ENCODE measurements around the gene EPHA3.

The EPHA3 gene

DNA sequence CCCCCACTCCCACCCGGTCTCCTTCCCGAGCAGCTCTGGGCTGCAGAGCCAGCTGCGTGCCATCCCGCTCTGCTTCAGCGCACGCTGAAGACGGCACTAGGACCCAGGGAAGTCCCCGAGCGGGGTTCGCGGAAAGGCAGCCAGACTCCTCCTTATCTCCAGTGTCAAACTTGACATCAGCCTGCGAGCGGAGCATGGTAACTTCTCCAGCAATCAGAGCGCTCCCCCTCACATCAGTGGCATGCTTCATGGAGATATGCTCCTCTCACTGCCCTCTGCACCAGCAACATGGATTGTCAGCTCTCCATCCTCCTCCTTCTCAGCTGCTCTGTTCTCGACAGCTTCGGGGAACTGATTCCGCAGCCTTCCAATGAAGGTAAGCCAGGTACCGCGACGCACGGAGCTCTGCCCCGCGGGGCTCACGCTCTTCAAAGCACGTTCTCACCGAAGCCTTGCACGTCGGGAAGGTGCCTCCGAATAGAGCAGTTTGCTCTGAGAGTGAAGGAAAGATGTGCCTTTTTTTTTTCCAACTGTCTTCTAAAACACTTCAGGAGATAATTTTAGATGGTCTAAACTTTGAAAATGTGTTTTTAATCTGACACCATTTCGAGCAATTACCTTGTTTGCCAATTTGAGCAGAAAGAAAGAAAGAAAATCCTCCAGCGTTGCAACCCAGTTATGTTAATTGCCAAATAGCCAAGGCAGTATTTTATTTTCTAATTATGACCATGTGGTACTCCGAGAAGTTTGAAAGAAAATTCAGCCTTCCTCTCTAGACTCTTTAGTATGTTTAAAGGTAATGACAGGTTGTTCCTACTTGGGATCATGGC is at the start of gene EPHA3:
Gene EPHA3, plus strand, starts transcription at position 161 of the 830 bp plus-strand sequence. Its CDS starts 128 bp downstream, at position 289.
- DNase-seq (ENCODE audit: low read depth in 1 of 2, low spot score in 1 of 2): no peak

DNA sequence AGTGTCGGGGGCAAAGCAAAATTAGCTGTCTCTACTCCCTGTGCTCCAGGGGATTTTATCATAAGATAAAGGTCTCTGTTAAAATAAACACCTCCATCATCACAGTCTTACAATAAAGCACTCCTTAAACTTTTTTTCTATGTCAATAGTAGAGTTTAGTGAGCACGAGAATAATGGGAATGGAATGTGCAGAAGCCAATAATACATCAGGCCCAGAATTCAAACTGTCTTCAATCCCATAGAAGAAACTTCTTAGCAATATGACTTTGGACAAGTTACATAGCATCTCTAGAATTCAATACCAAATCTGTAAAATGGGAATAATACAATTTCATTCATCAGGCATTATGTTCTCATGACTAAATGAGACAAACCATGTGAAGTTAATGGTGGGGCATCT is 49.0 kb upstream of the EPHA3 start:
- no peak for DNase-seq (ENCODE audit: low read depth in 1 of 2, low spot score in 1 of 2)

DNA sequence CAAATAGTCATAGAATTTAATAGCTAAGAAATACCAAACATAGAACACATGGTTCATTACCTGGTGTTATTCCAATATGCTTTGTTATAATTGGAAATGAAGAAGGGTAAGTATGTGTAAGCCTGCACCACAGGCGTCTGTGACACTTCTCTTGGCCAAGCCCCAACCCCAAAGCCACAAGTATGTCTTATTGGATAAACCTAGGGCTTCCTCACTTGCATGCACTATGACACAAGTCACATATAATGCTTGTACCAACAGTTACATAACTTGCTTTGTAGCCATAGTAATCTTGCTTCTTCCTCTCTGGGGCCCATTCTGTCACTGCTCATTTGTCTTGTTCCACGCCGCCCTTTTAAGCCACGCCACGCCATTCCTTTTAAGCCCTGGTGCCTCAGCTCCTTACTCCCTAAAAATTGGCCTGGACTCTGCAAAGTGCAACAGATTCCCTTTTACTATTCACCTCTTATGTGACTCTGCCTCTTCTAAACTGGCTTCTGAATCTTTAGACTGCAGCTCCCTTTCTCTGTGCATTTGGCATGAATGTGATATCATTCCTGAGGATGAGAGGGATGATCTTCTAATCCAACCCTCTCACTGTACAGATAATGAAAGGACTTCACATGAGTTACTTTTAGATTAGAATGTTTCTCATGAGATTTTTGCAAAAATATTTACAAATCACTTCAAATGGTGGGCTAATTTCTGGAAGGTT is 48.1 kb upstream of the EPHA3 start:
- no peak for DNase-seq (ENCODE audit: low read depth in 1 of 2, low spot score in 1 of 2)

DNA sequence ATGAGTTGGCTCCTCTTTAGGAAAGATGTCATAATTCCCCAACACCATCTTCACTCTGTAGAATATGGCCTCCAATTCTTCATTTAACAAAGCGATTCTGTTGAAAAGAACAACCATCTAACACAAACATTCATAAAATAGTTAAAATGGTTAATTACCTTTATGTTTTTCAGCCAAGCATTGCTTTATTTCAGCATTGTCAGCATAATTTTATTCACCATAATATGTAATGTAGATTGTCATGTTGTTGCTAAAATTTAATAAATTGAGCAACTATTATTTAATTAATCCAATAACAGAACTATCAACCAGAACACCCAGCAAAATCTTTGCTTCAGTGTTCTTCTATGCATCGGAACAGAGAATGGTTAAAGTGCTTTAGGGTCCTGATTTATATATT is 46.2 kb upstream of the EPHA3 start:
- no peak for DNase-seq (ENCODE audit: low read depth in 1 of 2, low spot score in 1 of 2)

DNA sequence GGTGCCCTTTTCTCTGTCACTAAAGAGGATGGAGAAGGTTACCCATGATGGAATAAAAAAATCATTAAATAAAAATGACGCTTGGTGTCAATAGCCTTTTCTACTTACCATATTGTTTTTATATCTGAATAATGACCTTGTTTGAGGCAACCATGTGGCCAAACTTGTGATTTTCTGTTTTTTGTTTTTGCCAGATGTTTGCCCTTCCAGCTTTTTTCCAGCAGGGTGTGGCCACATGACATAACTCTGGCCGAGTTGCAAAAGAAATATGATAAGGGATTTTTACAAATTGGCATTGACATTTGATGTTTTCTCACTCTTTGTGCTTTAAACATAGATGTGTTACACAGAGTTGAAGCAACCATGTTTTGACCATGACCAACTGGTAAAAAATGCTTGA is 39.7 kb upstream of the EPHA3 start:
- DNase-seq (ENCODE audit: low read depth in 1 of 2, low spot score in 1 of 2): no peak

DNA sequence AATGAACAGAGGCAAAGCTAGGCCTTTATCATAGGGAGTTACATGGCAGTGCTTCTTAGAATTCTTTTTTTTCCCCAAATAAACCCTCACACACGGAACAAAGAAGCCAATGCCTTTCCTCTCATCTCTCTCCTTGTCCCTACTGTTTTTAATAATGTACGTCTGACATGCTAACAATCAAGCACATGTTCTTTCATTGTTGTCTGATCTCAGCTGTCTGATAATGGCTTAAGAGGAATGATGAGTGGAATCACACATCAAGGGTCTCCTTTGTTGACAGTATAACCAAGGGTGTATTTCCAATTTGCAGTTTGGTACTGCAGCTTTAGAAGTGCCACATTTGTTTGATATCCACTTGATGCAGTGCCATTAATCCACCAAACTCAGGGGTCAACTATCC is 34.8 kb upstream of the EPHA3 start:
- DNase-seq (ENCODE audit: low read depth in 1 of 2, low spot score in 1 of 2): no peak

DNA sequence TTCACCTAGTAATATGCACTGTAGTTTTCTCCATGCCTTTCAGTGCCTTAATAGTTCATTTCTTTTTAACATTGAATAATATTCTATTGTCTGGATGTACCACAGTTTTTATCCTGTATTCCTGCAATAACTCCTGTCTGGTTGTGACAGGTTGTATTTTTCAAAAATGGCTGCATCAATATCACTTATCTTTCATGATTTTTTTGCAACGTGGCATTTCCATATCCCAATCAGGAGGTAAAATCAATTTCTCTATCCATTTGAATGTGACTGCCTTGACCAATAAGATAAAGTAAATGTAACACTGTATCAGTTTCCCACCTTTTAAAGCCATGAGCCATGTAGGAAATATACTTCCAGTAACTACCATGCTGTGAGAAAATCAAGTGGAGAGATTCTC is 27.5 kb upstream of the EPHA3 start:
- DNase-seq (ENCODE audit: low read depth in 1 of 2, low spot score in 1 of 2): no peak

DNA sequence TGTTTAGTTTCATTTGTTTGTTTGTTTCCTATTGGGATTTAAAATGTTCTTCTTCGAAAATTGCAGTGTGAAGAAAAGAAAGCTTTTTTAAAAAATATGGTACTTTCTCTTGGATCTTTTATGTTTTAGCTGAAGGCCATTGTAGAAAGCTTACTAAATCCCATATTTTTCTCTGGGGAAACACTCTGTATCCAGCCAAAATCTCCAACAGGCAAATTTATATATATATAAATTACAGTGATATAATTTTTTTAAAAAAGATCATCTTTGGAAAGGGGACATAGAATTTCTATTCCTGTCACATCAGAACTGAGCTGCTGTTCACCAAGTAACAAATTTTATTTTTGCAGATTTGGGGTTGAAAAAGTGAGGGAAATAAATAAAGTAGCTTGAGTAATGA is 19.6 kb upstream of the EPHA3 start:
- no peak for DNase-seq (ENCODE audit: low read depth in 1 of 2, low spot score in 1 of 2)

DNA sequence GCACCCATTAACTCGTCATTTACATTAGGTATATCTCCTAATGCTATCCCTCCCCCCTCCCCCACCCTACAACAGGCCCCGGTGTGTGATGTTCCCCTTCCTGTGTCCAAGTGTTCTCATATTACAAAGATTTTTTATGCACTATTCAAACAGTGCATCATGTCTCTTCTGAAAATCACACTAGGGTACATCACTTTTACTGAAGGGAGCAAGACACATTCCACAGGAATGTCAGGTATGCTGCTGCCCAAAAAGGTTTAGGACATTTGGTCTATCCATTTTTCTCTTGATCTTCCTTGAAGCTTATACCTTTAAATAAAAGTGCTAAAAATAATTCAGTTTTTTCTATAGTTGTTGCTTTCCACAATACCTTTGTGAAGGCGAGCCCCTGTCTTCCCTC is 9.2 kb upstream of the EPHA3 start:
- DNase-seq (ENCODE audit: low read depth in 1 of 2, low spot score in 1 of 2): no peak

DNA sequence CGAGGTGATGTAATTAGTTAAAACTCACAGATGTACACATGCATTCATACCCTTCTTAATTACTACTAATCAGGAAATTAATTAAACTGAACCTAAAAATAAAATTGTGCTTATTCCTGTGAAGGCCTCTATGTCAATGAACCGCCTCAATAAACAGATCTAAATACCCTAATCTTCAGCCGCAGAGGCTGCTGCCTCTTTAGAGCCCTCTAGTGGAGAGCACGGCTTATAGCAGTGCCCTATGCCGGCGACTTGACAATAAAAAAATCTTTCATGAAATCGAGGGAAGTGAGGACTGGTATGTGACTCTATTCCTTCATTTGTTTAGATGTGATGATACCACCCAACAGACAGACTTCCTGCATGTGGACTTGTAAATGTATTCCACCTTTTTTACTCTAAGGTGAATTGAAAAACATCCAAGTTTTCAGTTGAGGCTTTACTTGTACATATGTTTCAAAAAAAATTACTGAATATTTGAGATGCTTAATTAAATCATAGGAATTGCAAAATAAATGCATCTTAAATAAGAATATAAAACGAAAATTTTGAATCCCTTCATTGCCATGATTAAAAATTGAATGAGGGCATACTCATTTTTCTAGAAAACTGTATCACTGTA is 8.3 kb upstream of the EPHA3 start:
- DNase-seq (ENCODE audit: low read depth in 1 of 2, low spot score in 1 of 2): no peak

DNA sequence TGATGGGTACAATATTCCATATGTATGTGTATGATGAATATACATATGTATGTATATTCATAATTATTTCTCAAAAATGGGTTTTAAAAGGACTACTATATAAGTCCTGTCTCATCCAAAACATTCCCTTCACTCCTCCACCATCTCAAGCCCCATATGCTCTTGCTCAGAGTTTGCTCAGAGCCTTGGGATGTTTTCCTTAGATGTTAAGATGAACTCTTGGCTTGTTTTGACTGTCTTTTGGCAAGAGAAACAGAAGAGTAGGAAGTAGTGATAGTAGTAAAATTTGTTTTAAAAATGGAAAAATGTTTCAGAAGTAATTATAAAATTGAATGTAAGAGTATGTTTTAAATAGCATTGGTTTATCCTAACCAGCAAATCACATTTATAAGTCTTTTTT is 6.2 kb upstream of the EPHA3 start:
- no peak for DNase-seq (ENCODE audit: low read depth in 1 of 2, low spot score in 1 of 2)

DNA sequence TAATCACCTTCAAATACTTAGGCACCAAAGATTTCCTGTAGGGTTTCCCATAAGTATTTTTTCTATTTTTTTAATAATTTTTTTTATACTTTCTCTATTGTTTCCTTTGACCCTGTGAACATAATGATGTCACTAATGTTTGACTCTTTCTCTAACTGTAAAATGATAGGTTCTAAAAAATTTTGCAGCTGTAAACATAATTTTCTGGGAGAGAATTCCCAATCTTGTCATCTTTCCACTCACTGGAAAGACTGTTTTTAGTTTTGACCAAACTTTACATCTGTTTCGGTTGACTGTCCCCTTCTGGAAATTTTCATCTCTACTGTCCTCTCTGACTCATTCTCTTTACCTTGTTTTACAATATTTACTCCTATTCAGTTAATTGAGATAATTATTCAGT is 5.5 kb upstream of the EPHA3 start:
- DNase-seq (ENCODE audit: low read depth in 1 of 2, low spot score in 1 of 2): no peak

DNA sequence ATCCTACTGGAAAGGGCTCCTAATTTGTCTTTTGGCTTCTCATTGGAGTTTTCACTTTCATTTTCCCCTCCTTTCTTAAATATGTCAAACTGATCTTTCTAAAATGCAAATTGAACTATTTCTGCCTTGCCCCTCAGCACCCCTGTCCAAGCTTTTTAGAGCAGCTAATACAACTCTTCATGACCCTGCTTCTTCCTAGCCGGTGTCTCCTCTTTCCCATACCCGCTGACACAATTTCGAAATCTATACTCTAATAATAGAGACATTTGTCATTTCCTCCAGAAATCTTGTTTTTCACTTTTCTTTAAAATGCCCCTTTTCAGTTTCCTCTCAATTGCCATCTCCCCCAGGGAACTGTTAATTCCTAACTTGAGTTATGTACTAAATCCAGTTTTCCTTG is 2.9 kb upstream of the EPHA3 start:
- no peak for DNase-seq (ENCODE audit: low read depth in 1 of 2, low spot score in 1 of 2)

DNA sequence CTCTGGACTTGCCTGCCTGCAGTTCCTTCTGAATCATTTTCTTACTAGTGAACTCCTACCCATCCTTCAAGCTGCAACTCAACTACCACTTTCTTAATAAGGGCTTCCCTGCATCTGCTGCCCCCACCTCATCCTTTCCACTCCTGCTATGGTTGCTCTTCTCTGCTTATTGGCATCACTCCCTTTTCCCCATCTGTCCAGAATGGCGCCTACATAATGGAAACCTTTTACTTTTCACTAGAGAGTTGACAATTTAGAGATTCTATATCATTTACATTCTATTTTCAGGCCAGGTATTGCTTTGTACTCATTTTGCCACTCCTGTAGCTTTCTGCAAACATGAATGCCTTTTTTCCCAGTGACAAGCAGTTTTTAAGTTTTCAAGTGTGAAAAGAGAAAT is 1.9 kb upstream of the EPHA3 start:
- no peak for DNase-seq (ENCODE audit: low read depth in 1 of 2, low spot score in 1 of 2)

DNA sequence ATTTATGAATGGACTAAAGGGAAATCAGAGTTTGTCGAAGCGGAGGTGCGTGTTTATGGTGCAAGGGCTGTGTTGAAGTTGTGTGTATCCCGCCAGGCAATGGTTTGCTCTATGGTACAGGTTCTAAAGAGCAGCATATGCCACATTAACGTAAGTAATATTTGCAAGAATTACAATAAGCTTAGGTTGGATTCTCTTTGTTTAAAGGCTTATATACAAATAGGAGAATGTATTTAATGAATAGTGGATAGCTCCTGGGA is 800 bp downstream of the EPHA3 start:
- no peak for DNase-seq (ENCODE audit: low read depth in 1 of 2, low spot score in 1 of 2)

DNA sequence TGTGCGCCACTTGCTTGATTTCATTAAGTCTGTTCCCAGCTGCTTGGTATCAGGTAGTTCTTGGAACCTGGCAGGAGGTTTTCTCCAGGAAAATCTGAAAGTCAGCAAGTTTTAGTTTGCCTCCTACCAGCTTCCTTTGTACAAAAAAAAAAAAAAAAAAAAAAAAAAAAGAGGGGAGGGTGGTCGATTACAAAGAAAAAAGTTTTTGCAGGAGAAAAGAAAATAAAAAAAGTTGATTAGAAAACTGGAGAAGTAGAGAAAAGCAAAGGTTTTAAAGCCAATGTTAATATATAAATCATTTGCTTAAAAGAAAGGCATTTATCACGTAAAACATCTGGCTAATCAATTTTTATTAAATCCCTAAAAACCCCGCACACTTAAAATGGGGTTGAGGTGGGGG is 5.9 kb downstream of the EPHA3 start:
- no peak for DNase-seq (ENCODE audit: low read depth in 1 of 2, low spot score in 1 of 2)

DNA sequence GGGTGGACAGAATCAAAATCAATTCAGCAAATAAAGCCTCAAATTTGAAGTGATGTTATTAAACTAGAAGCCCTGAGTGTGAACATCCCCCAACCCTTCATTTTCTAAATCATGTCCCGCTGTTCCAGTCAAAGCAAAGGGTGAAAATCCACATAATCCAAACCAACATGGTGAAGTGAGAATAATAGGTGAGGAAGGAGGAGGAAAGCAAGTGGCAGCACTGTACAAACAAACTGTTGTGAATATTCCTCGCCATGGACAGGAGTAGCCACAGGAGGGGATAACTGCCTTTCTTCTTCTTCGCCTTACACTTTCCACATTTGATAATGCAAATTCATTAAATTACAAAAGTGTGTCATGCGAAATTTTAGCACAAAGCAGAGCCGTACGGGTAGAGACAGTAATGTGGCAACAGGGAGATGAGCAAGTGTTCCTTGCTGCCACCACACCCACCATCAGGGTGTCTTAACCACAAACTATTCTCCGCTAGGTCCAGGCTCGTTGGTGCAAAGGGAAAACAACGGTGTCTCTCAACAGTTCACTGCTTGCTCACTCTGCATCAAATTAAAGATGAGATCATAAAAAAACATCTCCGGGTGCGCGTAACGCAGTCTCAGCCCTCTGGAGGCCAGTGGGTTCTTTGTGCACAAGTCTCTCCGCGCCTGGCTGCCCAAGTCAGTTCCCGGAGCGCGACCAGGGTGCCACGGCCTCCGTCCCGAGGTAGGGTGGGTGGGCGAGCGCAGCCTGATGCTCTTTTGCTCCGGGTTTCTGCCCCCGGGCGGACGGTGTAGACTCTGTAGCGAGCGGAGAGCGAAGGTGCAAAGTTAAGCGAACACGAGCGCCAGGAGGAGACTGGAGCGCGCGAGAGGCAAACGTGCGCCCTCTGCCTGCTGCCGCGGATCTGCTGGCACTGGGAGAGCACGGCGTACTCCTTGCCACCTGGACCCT is 6.7 kb downstream of the EPHA3 start:
- no peak for DNase-seq (ENCODE audit: low read depth in 1 of 2, low spot score in 1 of 2)

DNA sequence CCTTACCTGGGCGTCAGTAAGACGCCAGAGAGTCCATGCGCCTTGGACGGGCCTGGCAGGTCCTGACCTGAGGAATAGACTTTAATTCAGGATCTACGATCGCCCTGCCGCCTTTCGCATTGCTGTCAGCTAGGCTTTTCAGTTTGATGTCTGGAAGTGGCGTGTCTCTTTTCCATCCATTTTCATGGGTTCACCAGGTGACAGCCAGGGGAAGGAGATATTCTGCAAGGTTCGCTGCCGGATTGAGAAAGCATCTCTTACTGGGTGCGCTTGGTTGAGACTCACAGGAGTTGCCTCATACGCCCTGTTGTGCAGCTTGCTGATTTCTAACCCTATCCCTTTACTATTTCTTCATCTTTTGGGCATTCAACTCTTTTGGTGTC is 7.4 kb downstream of the EPHA3 start:
- no peak for DNase-seq (ENCODE audit: low read depth in 1 of 2, low spot score in 1 of 2)

DNA sequence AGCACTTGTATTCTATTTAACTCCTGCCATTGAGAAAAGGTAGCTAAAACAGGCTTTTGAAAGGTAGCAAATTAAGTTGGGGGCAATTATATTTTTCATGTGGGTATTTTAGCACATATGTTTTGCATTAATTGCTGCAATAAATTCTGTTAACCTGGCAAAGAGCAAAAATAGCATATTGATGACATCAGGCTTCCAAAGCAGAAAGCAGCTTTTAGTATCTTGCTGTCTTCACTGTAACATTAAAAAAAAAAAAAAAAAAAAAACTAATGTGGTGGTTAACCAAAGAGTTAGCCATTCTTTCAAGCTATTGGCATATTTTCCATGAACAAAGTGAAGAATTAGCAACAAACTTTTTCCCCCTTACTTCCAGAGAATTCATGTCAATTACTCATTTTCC is 9.1 kb downstream of the EPHA3 start:
- no peak for DNase-seq (ENCODE audit: low read depth in 1 of 2, low spot score in 1 of 2)

DNA sequence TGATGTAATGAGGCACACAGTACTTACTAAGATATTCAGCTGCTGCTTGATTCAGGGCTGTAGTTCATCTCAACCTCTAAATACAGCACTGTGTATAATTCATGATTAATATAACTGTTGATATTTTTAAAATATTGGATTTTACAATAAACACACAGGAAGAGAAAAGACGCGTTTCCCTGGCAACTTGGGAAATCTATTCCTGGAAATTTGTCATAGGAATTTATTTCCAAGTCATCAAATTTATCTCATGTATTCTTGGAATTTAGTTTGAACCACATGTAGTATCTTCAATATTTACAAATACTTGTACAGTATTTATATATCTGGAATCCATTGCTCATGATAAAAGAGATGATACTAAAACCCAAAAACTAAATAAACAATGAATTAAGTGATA is 30.6 kb downstream of the EPHA3 start:
- DNase-seq (ENCODE audit: low read depth in 1 of 2, low spot score in 1 of 2): no peak

DNA sequence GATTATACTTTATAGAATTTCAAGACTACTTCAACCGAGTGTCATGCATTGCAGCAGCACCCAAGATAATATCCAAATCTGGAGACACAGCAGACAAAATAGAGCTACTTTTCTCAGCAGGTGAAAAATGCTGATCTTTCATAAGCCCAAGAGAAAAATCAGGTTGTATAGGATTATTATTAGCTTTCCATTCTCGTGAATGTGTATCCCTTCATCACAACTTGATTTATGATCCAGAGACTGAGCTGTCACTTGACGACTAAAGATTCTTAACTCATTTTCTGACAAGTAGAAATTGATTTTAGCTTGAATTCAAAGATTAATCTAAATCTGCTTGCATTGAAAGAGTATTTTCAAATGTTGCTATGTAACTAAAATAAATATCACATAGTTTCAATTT is 32.4 kb downstream of the EPHA3 start:
- no peak for DNase-seq (ENCODE audit: low read depth in 1 of 2, low spot score in 1 of 2)

DNA sequence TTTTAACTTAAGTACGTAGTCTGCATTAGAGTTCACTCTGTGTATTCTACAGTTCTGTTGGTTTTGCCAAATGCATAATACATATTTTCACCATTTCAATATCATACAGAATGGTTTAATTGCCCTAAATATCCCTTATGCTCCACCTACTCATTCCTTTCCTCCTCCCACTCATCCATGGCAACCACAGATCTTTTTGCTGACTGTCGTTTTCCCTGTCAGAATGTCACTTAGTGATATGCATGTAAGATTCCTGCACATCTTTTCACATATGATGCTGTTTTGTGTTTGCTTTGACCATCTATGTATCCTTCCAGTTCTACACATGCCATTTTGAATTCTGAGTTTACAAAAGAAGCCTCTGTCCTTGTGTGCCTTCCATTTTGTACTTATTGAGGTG is 36.7 kb downstream of the EPHA3 start:
- DNase-seq (ENCODE audit: low read depth in 1 of 2, low spot score in 1 of 2): no peak
